ENCODE data around the gene PPP1R12B.

DNA sequence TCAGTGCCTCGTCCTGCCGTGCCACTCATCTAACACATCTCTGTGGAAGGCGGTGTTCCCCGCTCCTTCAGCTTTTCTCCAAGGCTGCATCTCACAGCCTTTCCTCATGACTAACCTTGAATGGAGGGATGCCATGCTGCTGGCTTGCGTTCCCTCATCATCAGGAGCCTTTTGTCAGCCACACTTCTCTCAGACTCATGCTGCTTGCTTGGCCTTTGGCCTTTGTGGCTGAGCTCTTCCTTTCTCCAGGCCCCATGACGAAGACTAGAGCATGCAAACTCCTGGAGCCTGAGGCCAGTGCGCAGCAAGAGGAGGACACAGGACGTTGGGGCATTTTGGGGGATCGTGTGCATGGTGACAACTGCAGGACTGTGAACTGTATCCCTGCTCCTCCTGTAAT, 291.0 kb downstream of the PPP1R12B start:
- TF ChIP-seq EZH2 (IDR thresholded peaks at IDR 0.05; ENCODE audit: low read length, missing control alignments) = no peak
- TF ChIP-seq, protein P1, sequence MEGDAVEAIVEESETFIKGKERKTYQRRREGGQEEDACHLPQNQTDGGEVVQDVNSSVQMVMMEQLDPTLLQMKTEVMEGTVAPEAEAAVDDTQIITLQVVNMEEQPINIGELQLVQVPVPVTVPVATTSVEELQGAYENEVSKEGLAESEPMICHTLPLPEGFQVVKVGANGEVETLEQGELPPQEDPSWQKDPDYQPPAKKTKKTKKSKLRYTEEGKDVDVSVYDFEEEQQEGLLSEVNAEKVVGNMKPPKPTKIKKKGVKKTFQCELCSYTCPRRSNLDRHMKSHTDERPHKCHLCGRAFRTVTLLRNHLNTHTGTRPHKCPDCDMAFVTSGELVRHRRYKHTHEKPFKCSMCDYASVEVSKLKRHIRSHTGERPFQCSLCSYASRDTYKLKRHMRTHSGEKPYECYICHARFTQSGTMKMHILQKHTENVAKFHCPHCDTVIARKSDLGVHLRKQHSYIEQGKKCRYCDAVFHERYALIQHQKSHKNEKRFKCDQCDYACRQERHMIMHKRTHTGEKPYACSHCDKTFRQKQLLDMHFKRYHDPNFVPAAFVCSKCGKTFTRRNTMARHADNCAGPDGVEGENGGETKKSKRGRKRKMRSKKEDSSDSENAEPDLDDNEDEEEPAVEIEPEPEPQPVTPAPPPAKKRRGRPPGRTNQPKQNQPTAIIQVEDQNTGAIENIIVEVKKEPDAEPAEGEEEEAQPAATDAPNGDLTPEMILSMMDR (conservative IDR thresholded peaks at IDR 0.05 in 1 of 2, IDR thresholded peaks at IDR 0.05 in 1 of 2; ENCODE audit: low read depth in 1 of 2, low read length in 2 of 2) = no peak
